Neural cell (in vitro differentiated cells): ENCODE data around the gene HLF. TPM values are rescaled to one million over a fixed set of nuclear protein-coding genes. Genes with fewer than 3 reads are reported as not detected.

Experiments
- H2AFZ ChIP-seq: fragments of 200-600, 300-800 bp; sonication (generic), shearing (Covaris generic); 2 replicates; pipeline ENCODE4 v1.6.0; 2014; ENCODE audit warnings: low read depth, mild to moderate bottlenecking, antibody characterized with exemption, low read length, moderate library complexity
- H3F3A ChIP-seq: fragments of 200-600 bp; shearing (Covaris generic); 2 replicates; pipeline ENCODE4 v1.6.1; 2016; ENCODE audit warnings: mild to moderate bottlenecking, moderate library complexity, mixed read lengths, antibody characterized with exemption, low read length; ENCODE audit not compliant: insufficient read depth, poor library complexity, severe bottlenecking
- H3K27ac ChIP-seq: fragments of 200-600, 300-800 bp; sonication (generic), shearing (Covaris generic); 2 replicates; pipeline ENCODE4 v1.5.1; 2014; ENCODE audit warnings: mild to moderate bottlenecking, low read length, moderate library complexity
- H3K27me3 ChIP-seq: fragments of 300-800, 200-600 bp; sonication (generic), shearing (Covaris generic); 2 replicates; pipeline ENCODE4 v1.6.0; 2014; ENCODE audit warnings: mild to moderate bottlenecking, low read depth, low read length, moderate library complexity; ENCODE audit not compliant: insufficient read depth
- H3K36me3 ChIP-seq: fragments of 300-800, 200-600 bp; sonication (generic), shearing (Covaris generic); 2 replicates; pipeline ENCODE4 v1.5.1; 2014; ENCODE audit warnings: mild to moderate bottlenecking, antibody characterized with exemption, low read length, moderate library complexity; ENCODE audit not compliant: insufficient read depth
- H3K4me2 ChIP-seq: fragments of 300-800, 200-600 bp; sonication (generic), shearing (Covaris generic); 2 replicates; pipeline ENCODE4 v1.6.0; 2014; ENCODE audit warnings: mild to moderate bottlenecking, low read length
- H3K4me3 ChIP-seq: fragments of 300-800, 200-600 bp; sonication (generic), shearing (Covaris generic); 2 replicates; pipeline ENCODE4 v1.5.1; 2014; ENCODE audit warnings: mild to moderate bottlenecking, low read length, moderate library complexity
- H3K79me2 ChIP-seq: fragments of 200-600 bp; shearing (Covaris generic); replicated peaks from 2 replicates; pipeline ENCODE4 v1.6.0; 2014; ENCODE audit warnings: mild to moderate bottlenecking, low read length, moderate library complexity; ENCODE audit not compliant: insufficient read depth
- H3K9ac ChIP-seq: fragments of 300-800, 200-600 bp; sonication (generic), shearing (Covaris generic); 2 replicates; pipeline ENCODE4 v1.6.1; 2016; ENCODE audit warnings: mild to moderate bottlenecking, low read length, mixed read lengths
- H3K9me2 ChIP-seq: fragments of 200-600 bp; shearing (Covaris generic); 2 replicates; pipeline ENCODE4 v1.6.1; 2016; ENCODE audit warnings: mild to moderate bottlenecking, low read length, mixed read lengths; ENCODE audit not compliant: insufficient read depth
- H3K9me3 ChIP-seq: fragments of 200-600, 300-800 bp; sonication (generic), shearing (Covaris generic); 2 replicates; pipeline ENCODE4 v1.6.1; 2016; ENCODE audit warnings: mild to moderate bottlenecking, mixed run types, low read length, moderate library complexity, mixed read lengths
- H4K20me1 ChIP-seq: fragments of 200-600 bp; shearing (Covaris generic); 2 replicates; pipeline ENCODE4 v1.6.1; 2016; ENCODE audit warnings: mild to moderate bottlenecking, mixed run types; ENCODE audit not compliant: insufficient read depth
- CTCF ChIP-seq: fragments of 450-650 bp; IDR thresholded peaks from 2 replicates; pipeline ENCODE4 v1.5.1; 2014; ENCODE audit warnings: antibody characterized with exemption, mild to moderate bottlenecking, moderate library complexity; ENCODE audit not compliant: poor library complexity, severe bottlenecking
- EP300 ChIP-seq: fragments of 450-650 bp; conservative IDR thresholded peaks from 2 replicates; pipeline ENCODE4 v1.6.1; 2014; ENCODE audit warnings: antibody characterized with exemption, mild to moderate bottlenecking, moderate library complexity; ENCODE audit not compliant: poor library complexity, severe bottlenecking
- EZH2 ChIP-seq: fragments of 200-600, 300-800 bp; shearing (Covaris generic), sonication (generic); IDR thresholded peaks from 2 replicates; pipeline ENCODE4 v1.6.1; 2014; ENCODE audit warnings: antibody characterized with exemption, low read length, borderline replicate concordance, mild to moderate bottlenecking; ENCODE audit not compliant: insufficient read depth, poor library complexity, severe bottlenecking
- MXI1 ChIP-seq: fragments of 450-650 bp; conservative IDR thresholded peaks from 2 replicates; pipeline ENCODE4 v1.6.1; 2014; ENCODE audit warnings: antibody characterized with exemption, mild to moderate bottlenecking; ENCODE audit not compliant: poor library complexity, severe bottlenecking
- POLR2AphosphoS5 ChIP-seq: IDR thresholded peaks from 2 replicates; pipeline ENCODE4 v1.6.1; 2012
- RAD21 ChIP-seq: fragments of 450-650 bp; conservative IDR thresholded peaks from 2 replicates; pipeline ENCODE4 v1.6.1; 2014; ENCODE audit warnings: antibody characterized with exemption, mild to moderate bottlenecking, moderate library complexity
- REST ChIP-seq: IDR thresholded peaks from 2 replicates; pipeline ENCODE4 v1.6.1; 2012; ENCODE audit warnings: borderline replicate concordance
- SMC3 ChIP-seq: fragments of 450-650 bp; conservative IDR thresholded peaks from 2 replicates; pipeline ENCODE4 v1.6.1; 2014; ENCODE audit warnings: antibody characterized with exemption, mild to moderate bottlenecking, moderate library complexity; ENCODE audit not compliant: poor library complexity
- TAF1 ChIP-seq: IDR thresholded peaks from 2 replicates; pipeline ENCODE4 v1.6.1; 2012; ENCODE audit warnings: low read depth
- polyA plus RNA-seq: library from polyadenylated mRNA; depleted of rRNA; stranded (reverse); fragments of >200 nt; gene quantifications from 2 replicates; pipeline ENCODE4 v1.2.3, GENCODE V29; 2014

The HLF gene
- polyA plus RNA-seq, 1 donor from 2014 or later = 0.71 TPM

GRCh38 chr17:55303008-55303493 is 38.3 kb downstream of the HLF start:
- Histone ChIP-seq H3K9ac (no peak overlapping the region), H3K4me2 (no peak overlapping the region), H3K79me2 (no peaks in the 10 kb centered on the region)

GRCh38 chr17:55303701-55304145 is 39.0 kb downstream of the HLF start:
- H3K4me2 ChIP-seq = no peak overlapping the region
- H3K9me3 ChIP-seq = no peaks in the 10 kb centered on the region
- no peaks in the 10 kb centered on the region for H3F3A ChIP-seq
- no peak overlapping the region for H3K4me3 ChIP-seq
- no peaks in the 10 kb centered on the region for H3K27me3 ChIP-seq
- no peaks in the 10 kb centered on the region for H4K20me1 ChIP-seq
- H2AFZ ChIP-seq = no peak overlapping the region
- H3K79me2 ChIP-seq = no peaks in the 10 kb centered on the region
- no peaks in the 10 kb centered on the region for H3K36me3 ChIP-seq
- TF ChIP-seq REST = no peak
- TF ChIP-seq RAD21 = no peak
- no peak for TF ChIP-seq TAF1
- TF ChIP-seq POLR2AphosphoS5 = no peak
- no peak for TF ChIP-seq SMC3
- TF ChIP-seq MXI1 = no peak
- no peak for TF ChIP-seq CTCF
- H3K9me2 ChIP-seq = no peaks in the 10 kb centered on the region
- no peak overlapping the region for H3K27ac ChIP-seq
- no peak overlapping the region for H3K9ac ChIP-seq

More at GRCh38 chr17:55303008-55303493, 38.3 kb downstream of the HLF start:
- Histone ChIP-seq H3K9me2 (no peaks in the 10 kb centered on the region), H3K36me3 (no peaks in the 10 kb centered on the region), H2AFZ (no peak overlapping the region), H3F3A (no peaks in the 10 kb centered on the region), H4K20me1 (no peaks in the 10 kb centered on the region), H3K27ac (no peak overlapping the region), H3K9me3 (no peaks in the 10 kb centered on the region), H3K4me3 (no peak overlapping the region), H3K27me3 (no peaks in the 10 kb centered on the region)
- TF ChIP-seq RAD21 (no peak), EP300 (no peak), SMC3 (no peak), POLR2AphosphoS5 (no peak), CTCF (no peak), REST (no peak), MXI1 (no peak), TAF1 (no peak), EZH2 (no peak)
